Activated T-cell treated with anti-CD3 and anti-CD28 coated beads for 24 hours (primary cell): Measurements from ENCODE around the gene CPM.
"Not testable (repeated sequence)": the region's sequence is repeated elsewhere in the genome, so short reads cannot be mapped to it uniquely, and the experiment has no call there.

Source experiments
- DNase-seq: peaks from one replicate; pipeline ENCODE4 v3.0.0-alpha.2; 2020; ENCODE audit warnings: low read depth

The CPM gene

GRCh38 chr12:68878283-68878682, 54.7 kb downstream of the CPM start:
- no peak for DNase-seq

- no peak for DNase-seq
Measured at GRCh38 chr12:68877583-68877982, 55.4 kb downstream of the CPM start.

GRCh38 chr12:68876461-68876860, 56.5 kb downstream of the CPM start:
- no peak for DNase-seq

GRCh38 chr12:68873316-68873715, 59.7 kb downstream of the CPM start:
- no peak for DNase-seq

GRCh38 chr12:68871921-68872320, 61.0 kb downstream of the CPM start:
- DNase-seq = no peak

GRCh38 chr12:68871396-68871795, 61.6 kb downstream of the CPM start:
- DNase-seq = no peak

- no peak for DNase-seq
Measured at GRCh38 chr12:68870443-68870842, 62.5 kb downstream of the CPM start.

GRCh38 chr12:68870011-68870410, 63.0 kb downstream of the CPM start:
- no peak for DNase-seq

GRCh38 chr12:68868043-68868790, 64.8 kb downstream of the CPM start:
- no peak for DNase-seq

GRCh38 chr12:68867606-68868005, 65.4 kb downstream of the CPM start:
- no peak for DNase-seq

- DNase-seq = no peak
Measured at GRCh38 chr12:68866950-68867349, 66.0 kb downstream of the CPM start.

GRCh38 chr12:68865399-68866164, 67.4 kb downstream of the CPM start:
- no peak for DNase-seq

- DNase-seq = no peak
Measured at GRCh38 chr12:68864604-68865003, 68.4 kb downstream of the CPM start.

GRCh38 chr12:68863886-68864454, 69.0 kb downstream of the CPM start:
- not testable (repeated sequence) for DNase-seq

- DNase-seq = no peak
Measured at GRCh38 chr12:68863109-68863770, 69.7 kb downstream of the CPM start.

- DNase-seq = no peak
Measured at GRCh38 chr12:68861890-68862289, 71.1 kb downstream of the CPM start.

GRCh38 chr12:68856510-68856909, 76.5 kb downstream of the CPM start:
- DNase-seq = no peak

GRCh38 chr12:68855771-68856170, 77.2 kb downstream of the CPM start:
- DNase-seq = no peak

GRCh38 chr12:68855111-68855510, 77.9 kb downstream of the CPM start:
- no peak for DNase-seq

- no peak for DNase-seq
Measured at GRCh38 chr12:68854554-68854953, 78.4 kb downstream of the CPM start.

GRCh38 chr12:68854078-68854468, 78.9 kb downstream of the CPM start:
- DNase-seq = no peak

- DNase-seq = no peak
Measured at GRCh38 chr12:68853396-68854077, 79.4 kb downstream of the CPM start.
